HG03354 (cell line): ENCODE results near the gene CORO1C.
A peak's percentile ranks its signal among the peaks of the same experiment; 100 is the strongest.
"Not testable (repeated sequence)": the region's sequence is repeated elsewhere in the genome, so short reads cannot be mapped to it uniquely, and the experiment has no call there.

Experiments
- ATAC-seq: cut with Tn5 transposase; IDR thresholded peaks from one replicate; pipeline ENCODE4 v1.9.1; 2021; ENCODE audit warnings: mild to moderate bottlenecking; ENCODE audit not compliant: unreplicated experiment, poor library complexity, severe bottlenecking

Gene CORO1C

DNA sequence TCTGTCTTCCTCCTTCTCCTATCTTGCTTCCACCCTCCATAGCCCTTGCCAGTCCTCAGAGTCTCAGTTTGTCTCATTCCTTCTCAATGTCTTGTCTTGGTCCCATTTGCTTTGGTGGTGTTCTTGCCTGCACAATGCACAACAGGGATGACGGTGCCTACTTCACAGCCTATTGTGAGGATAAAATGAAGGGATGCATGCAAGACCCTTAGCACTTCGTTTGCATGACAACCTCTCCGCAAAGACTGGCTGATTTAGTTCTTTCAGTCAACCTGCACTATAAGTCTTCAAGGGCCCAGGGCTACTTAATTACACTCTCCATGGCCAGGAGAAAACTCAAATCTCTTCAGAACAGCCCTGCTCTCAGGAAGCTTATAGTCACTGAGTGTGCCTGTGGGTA lies 106.1 kb downstream of the CORO1C start:
- ATAC-seq = no peak

- no peak for ATAC-seq
Observed at GRCh38 chr12:108623577-108623976, 107.7 kb downstream of the CORO1C start.

DNA sequence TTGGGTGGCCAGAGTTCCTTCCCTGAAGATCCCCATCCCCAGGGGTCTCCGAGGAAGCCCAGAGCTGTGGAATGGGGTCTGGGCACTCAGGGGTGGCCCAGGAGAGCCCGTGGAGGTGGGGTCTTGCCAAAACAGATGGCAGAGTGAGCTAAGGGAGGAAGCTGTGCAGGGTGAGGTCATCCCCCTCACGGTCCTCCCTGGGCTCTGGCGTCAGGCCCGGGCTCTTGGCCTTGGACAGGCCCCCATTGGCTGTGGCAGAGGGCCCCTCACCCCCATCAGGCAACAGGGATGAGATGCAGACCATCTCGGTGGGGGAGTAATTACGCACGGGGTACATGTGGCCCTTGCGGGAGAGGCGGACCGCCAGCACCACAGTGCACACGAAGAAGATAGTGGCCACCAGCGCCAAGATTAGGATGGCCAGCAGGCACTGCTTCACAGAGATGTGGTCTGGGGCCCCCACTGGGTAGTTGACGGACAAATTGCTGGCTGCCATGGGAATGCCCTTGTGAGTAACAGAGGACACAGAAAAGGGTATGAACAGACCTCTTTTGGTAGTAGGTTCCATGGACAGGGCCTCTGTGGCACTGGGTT lies 108.3 kb downstream of the CORO1C start:
- no peak for ATAC-seq

GRCh38 chr12:108622421-108622820 lies 108.9 kb downstream of the CORO1C start:
- no peak for ATAC-seq

DNA sequence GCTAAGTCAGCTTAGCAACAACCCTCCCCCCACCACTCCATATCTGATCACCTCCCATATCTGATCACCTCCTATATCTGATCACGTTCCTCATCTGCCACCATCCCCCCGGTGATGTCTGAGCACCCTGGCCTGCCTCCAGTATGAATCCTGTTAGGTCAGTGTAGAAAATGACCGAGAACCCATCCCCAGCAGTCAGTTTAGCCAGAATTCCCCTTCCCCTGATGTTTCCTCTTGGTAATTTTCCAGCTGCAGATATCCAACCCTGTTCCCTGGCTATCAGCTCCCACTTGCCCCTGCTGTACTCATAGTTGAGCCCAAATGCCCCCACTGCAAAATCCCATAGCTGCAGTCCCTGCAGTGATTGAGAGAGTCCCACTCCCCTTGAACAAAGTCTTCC lies 110.2 kb downstream of the CORO1C start:
- ATAC-seq = no peak

- ATAC-seq = no peak
Observed at GRCh38 chr12:108620236-108620879, 111.0 kb downstream of the CORO1C start.

DNA sequence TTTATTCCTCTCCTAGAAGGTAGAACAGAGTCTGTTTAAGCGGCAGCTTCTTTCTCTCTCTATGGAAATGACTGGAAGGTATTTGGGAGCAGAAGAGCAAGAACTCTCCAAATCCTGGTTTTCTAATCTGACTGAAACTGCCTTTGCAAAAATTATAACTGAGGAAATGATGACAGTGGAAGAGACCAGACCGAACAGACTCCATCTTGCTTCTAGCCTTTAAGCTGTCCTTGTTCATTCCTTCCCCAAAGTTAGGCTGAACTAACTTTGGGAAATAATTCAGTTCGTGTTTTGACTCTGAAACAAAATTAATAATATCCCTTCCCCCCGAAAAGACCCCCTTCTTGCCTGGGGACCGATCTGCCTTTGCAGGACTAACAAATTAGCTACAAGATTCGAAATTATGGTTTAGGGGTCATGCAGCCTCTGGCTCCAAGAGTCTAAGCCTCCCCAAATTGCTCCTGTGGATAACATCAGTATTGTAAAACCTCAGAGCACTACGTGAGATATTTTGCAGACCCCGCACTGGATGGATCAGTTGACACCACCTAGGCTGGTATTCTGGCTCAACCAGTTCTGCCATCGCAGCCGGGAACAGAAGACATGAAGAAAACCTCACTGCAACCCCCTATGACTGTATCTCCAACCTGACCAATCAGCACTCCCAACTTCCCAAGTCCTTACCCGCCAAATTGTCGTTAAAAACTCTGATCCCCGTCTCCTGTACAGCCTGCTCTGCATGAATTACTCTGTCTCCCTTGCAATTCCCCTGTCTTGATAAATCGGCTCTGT lies 111.8 kb downstream of the CORO1C start:
- no peak for ATAC-seq

- not testable (repeated sequence) for ATAC-seq
Observed at GRCh38 chr12:108618953-108619274, 112.4 kb downstream of the CORO1C start.

- peak; percentile 45 for ATAC-seq
Observed at GRCh38 chr12:108618079-108618952, 113.0 kb downstream of the CORO1C start.

DNA sequence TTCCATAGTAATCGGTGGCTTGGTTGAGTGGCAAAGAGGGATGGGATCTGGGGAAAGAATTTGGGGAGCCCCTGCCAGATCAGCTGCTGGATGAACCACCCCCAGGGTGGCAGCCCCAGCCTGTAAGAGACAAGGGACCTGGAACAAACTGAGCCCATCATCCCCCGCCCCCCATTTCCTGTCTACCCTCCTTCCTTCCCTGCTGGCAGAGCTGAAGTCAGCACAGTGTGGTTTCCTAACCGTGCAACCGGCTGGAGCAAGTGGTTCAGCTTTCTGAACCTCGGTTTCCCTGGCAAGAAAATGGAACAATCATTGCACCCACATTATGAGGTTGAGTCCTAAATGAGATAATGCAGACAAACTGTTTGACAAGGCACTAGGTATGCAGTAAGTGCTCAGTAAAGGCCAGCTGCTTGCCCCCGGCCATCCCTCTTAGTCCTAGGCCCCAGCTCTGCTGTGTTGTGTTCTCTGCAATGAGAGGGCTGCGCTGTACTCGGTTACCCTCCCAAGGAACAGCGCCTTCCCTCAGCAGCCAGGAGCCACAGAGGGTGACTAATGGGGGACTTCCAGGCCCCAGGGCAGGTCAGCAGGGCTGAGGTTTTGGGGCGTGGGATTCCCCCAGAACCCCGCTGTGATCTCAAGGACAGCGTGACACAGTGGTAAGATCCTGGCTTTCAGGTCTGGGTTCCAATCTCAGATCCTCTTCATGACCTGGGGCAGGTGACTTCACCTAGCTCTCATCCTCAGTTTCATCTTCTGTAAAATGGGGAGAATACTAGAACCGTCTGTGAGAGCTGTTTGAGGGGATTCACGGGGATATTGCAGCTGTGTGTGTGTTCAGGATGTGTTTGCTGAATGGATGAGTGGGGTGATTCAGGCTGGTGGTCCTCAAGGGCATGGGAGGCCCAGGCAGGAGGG lies 114.1 kb downstream of the CORO1C start:
- ATAC-seq = peak; percentile 77

- no peak for ATAC-seq
Observed at GRCh38 chr12:108616359-108616758, 115.0 kb downstream of the CORO1C start.

GRCh38 chr12:108615918-108616317 lies 115.4 kb downstream of the CORO1C start:
- no peak for ATAC-seq

- ATAC-seq = no peak
Observed at GRCh38 chr12:108614639-108615038, 116.7 kb downstream of the CORO1C start.

GRCh38 chr12:108614041-108614440 lies 117.3 kb downstream of the CORO1C start:
- no peak for ATAC-seq

GRCh38 chr12:108613548-108613947 lies 117.8 kb downstream of the CORO1C start:
- no peak for ATAC-seq

- ATAC-seq = no peak
Observed at GRCh38 chr12:108612788-108613282, 118.5 kb downstream of the CORO1C start.

GRCh38 chr12:108611884-108612415 lies 119.4 kb downstream of the CORO1C start:
- ATAC-seq = no peak

- no peak for ATAC-seq
Observed at GRCh38 chr12:108610856-108611605, 120.3 kb downstream of the CORO1C start.
